Left renal pelvis (tissue), 4 donors: ENCODE results near the gene KRT77. TPM values are rescaled to one million over a fixed set of nuclear protein-coding genes. Genes with fewer than 3 reads are reported as not detected.
"Not testable (repeated sequence)": the region's sequence is repeated elsewhere in the genome, so short reads cannot be mapped to it uniquely, and the experiment has no call there.

Experiments
- DNase-seq, 4 donors: peaks; one replicate each; pipeline ENCODE4 v3.0.0-alpha.2; 2013; ENCODE audit warnings: low read depth in 4 of 4, low spot score in 3 of 4
- polyA plus RNA-seq, 4 donors: library from polyadenylated mRNA; unstranded; fragments of 120-200 nt; gene quantifications; one replicate each; pipeline ENCODE4 v1.2.1, GENCODE V29; 2013; ENCODE audit not compliant: insufficient read length in 4 of 4

The KRT77 gene
- polyA plus RNA-seq = not detected

GRCh38 chr12:52703424-52703823 lies at the start of gene KRT77:
Gene KRT77 (minus strand): TSS chr12:52703524. CDS start chr12:52703434, 90 bp downstream.
- no peak for DNase-seq

GRCh38 chr12:52752516-52752915 lies 49.2 kb upstream of the KRT77 start:
- DNase-seq = no peak

- DNase-seq = no peak
Observed at GRCh38 chr12:52751795-52752194, 48.5 kb upstream of the KRT77 start.

GRCh38 chr12:52750532-52750931 lies 47.2 kb upstream of the KRT77 start:
- not testable (repeated sequence) for DNase-seq

- no peak for DNase-seq
Observed at GRCh38 chr12:52749827-52750226, 46.5 kb upstream of the KRT77 start.

- no peak for DNase-seq
Observed at GRCh38 chr12:52748578-52748977, 45.3 kb upstream of the KRT77 start.

DNA sequence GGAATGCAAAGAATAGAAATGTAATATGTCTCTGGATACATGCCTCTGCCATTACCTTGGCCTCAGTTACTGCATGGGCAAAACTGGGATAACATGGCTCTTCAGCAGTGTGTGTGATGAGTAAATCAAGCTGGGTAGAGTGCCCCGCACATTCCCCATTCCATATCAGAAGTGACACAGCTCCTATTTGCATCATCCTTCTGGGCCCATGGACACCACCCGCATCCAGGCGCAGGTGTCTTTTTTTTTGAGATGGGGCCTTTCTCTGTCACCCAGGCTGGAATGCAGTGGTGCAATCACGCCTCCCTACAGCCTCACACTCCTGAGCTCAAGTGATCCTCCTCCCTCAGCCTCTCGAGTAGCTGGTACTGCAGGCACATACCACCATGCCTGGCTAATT lies 42.2 kb upstream of the KRT77 start:
- DNase-seq = no peak

DNA sequence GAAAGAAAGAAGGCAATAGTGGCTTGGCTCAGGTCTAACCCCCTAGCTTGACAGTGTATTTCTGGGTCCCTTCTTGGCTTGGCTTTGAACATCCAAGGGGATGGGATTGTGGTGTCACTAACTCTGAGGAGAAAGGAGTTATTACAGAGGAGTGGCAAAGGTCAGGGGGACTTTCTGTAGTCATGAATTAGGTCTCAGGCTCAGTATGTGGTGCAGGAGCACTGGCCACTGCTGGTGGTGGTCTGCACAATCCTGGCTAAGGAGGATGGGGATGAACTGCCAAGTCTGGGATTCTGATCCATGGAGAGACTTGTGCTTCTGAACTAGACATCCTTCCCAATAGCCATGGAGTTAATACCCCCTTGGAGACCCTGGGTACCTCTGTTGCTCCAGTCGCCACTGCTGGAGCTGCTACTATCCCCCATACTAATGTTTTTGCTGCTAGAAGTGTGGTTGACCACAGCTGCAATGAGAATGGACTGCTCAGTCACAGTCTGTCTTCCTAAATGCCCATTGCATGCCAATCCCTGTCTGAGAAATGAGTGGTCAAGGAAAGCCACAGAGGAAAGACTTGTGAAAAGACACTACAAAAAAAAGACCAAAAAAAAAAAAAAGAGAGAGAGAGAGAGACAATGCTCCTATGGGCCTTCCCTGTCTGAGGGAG lies 41.3 kb upstream of the KRT77 start:
- DNase-seq = no peak

- DNase-seq = no peak
Observed at GRCh38 chr12:52742822-52743457, 39.6 kb upstream of the KRT77 start.

GRCh38 chr12:52742196-52742580 lies 38.9 kb upstream of the KRT77 start:
- no peak for DNase-seq

- DNase-seq = peak; percentile 38 to 71 (median 58)
Observed at GRCh38 chr12:52741375-52742195, 38.3 kb upstream of the KRT77 start.

DNA sequence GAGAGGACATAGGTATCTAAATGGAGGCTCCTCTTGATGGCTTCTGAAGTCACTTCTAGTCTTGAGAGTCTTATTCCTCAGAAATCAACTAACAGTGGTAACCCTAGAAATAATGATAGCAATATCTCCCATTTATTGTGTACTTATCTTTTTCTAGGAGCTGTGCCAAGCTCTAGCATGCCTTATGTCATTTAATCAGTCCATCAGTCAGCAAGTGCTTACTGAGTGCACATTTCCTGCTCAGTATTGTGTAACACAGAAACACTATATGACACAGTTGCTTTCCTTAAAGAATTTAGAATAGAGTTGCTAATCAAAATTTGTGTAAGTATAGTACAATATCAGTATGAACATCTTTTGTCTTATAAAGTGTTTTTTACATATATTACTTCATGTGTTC lies 37.3 kb upstream of the KRT77 start:
- no peak for DNase-seq

DNA sequence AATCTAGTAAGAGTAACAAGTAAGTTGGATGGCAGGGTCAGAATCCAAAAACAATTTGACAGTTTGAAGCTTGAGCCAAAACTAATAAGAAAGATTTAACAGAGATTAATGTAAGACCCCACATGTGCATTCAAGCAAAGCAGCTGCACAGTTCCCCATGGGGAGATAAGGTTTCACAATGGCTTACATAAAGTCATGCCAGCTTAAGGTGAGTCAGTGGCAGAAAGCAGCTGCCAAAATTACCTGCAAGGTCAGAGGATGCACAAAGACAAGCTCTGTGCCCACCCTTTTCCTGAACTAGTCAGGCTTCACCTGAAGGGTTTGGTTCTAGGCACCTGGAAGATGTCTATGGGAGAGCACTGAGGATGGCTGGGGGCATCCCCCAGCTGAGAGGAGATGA lies 36.6 kb upstream of the KRT77 start:
- no peak for DNase-seq

GRCh38 chr12:52735816-52736632 lies 32.7 kb upstream of the KRT77 start:
- DNase-seq = no peak

- no peak for DNase-seq
Observed at GRCh38 chr12:52735106-52735505, 31.8 kb upstream of the KRT77 start.

DNA sequence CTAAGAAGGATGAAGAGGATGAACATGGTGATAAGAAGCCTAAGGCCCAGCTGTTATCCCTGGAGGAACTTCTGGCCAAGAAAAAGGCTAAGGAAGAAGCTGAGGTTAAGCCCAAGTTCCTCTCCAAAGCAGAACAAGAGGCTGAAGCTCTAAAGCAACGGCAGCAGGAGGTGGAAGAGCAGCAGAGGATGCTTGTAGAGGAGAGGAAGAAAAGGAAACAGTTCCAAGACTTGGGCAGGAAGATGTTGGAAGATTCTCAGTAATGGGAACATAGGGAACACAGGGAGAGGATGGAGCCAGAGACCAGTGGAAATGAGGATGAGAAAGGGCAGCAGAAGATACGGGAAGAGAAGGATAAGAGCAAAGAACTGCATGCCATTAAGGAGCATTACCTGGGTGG lies 27.5 kb upstream of the KRT77 start:
- DNase-seq = no peak

- DNase-seq = no peak
Observed at GRCh38 chr12:52730383-52730782, 27.1 kb upstream of the KRT77 start.

GRCh38 chr12:52729147-52729546 lies 25.8 kb upstream of the KRT77 start:
- DNase-seq = no peak

- no peak for DNase-seq
Observed at GRCh38 chr12:52728374-52728773, 25.1 kb upstream of the KRT77 start.

DNA sequence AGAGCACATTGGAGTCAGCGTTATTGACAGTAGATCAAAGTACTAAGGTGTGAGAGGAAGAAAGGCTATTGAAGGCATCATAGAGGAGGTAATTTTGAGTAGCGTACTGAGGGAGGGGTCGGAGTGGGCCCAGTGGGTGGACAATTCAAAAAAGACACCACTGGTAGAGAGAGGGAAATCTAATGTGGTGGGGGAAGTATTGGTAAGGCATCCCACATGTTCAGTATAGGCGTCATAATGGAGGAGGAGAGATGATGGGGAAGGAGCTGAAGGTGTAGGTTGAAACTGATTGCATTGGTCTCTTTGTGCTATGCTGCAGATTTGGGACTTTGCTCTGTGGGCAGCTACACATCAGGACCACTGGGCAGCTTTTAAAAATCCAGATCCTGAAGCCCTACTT lies 23.7 kb upstream of the KRT77 start:
- DNase-seq = no peak

- DNase-seq = no peak
Observed at GRCh38 chr12:52726451-52726850, 23.1 kb upstream of the KRT77 start.
